HG03097 (cell line): ENCODE measurements around the gene TTC39C.
"Not testable (repeated sequence)": the region's sequence is repeated elsewhere in the genome, so short reads cannot be mapped to it uniquely, and the experiment has no call there.

Experiments used
- ATAC-seq: cut with Tn5 transposase; IDR thresholded peaks from one replicate; pipeline ENCODE4 v1.9.1; 2021; ENCODE audit not compliant: unreplicated experiment, low FRiP score

TTC39C gene

GRCh38 chr18:24048261-24048660 is 33.7 kb downstream of the TTC39C start:
- ATAC-seq: no peak

DNA sequence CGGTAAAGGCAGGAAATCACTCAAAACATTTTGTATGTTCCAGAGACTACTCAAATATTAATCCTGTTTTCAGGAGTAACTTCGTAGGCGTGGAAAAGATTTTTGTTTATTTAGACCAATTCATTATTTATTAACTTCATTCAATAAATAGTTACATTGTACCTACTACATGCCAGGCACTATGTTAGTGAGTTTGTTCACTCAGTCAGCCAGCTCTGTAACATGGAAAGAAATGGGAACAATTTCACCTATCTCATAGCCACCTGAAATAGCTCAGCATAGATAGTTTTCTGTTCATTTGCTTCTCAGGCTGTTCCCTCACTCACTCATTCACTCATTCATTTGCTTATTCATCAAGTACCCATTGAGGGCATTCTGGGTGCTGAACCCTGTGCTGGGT is 34.6 kb downstream of the TTC39C start:
- no peak for ATAC-seq

DNA sequence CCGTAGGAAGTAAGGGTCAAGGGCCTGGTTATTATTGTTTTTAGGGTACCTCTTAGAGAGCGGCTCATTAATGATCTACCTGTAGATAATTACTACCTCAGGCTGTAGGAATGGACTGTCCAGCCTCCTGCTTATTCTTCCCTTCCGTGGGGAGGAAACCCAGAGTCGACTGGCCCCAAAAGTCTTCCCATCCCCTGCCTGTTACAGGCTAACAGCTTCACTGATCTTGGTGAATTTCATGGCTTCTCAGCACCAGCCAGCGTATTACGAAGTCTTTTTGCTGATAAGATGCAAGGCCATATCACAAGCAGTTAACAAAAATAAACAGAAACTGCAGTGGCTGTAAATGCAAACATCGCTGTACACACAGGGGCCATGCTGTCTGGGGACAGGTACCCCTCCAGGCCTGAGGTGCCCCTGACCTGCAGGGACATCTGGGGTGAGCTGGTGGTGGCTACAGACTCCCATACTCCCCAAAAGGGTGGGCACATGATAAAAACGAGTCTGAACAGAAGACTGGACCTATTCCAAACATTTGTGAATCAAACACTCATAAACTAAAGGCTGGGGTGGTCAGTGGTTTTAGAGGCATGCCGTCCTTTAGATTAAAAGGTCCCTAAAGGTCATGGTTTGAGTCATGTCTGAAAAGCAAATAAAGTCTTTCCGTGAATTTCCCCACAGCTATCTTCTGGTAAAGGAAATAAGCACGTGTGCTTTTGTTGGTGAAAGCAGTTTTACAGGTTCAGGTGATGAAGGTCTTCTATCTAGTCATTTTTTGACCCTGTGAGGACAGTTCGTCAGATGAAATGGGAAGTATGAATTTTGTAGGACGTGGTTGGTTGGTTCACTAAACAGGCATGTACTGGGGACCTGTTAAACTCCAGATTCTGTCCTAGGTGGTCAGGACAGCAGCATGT is 36.7 kb downstream of the TTC39C start:
- ATAC-seq: no peak

- ATAC-seq: no peak
Observed at GRCh38 chr18:24052053-24052452, 37.5 kb downstream of the TTC39C start.

DNA sequence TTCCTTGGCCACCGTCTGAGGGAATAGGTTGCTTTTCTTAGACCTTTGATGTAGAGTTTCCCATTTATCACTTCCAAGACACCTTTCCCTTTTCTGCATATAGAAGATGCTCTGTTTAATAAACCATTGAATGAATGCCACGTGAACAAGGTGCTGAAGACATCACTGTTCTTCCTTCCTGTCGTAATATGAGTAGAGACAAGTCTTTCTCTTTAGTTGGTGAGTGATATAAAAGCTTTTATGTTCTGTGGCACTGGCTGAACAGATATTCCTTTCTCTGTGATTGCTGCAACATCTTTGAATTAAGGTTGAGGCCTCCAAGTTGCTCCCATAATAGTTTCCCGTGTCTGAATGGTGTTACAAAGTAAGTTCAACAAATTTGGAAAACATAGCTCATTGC is 38.7 kb downstream of the TTC39C start:
- no peak for ATAC-seq

DNA sequence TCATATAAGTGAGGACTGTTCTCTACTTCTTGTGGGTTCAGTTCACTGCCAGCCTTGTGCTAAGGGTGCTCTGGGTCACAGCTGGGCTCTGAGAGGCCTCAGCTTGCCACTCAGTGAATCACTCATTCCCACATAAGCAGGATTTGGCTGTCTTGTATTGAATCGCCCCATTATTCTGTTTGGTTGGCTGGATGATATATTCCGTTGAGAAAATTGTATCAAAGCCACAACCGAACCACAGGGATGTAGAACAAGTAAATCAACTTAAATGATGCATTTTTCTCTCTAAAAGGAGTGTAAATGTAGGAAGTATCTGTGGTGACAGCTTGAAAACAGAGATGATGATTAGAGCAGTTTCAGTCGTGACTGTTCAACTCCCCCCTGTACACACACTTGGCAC is 39.6 kb downstream of the TTC39C start:
- no peak for ATAC-seq

DNA sequence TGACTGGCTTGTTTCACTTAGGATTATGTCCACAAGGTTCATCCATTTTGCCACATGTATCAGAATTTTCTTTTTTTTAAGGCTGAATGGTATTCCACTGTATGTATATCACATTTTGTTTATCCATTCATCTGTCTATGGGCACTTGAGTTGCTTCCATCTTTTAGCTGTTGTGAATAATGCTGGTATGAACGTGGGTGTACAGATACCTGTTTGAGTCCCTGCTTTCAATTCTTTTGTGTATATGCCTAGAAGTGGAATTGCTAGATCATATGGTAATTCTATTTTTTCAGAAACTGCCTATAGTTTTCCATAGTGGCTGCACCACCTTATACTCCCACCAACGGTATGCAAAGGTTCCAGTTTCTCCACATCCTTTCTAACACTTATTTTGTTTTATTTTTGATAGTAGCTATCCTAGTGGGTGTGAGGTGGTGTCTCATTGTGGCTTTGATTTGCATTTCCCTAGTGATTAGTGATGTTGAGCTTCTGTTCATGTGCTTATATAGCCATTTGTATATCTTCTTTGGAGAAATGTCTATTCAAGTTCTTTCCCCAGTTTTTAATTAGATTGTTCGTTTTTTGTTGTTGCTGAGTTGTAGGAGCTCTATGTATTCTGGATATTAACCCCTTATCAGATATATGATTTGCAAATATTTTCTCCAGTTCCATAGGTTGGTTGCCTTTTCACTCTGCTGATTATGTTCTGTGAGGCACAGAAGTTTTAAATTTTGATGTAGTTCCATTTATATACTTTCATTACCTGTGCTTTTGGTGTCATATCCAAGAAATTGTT is 40.7 kb downstream of the TTC39C start:
- no peak for ATAC-seq

DNA sequence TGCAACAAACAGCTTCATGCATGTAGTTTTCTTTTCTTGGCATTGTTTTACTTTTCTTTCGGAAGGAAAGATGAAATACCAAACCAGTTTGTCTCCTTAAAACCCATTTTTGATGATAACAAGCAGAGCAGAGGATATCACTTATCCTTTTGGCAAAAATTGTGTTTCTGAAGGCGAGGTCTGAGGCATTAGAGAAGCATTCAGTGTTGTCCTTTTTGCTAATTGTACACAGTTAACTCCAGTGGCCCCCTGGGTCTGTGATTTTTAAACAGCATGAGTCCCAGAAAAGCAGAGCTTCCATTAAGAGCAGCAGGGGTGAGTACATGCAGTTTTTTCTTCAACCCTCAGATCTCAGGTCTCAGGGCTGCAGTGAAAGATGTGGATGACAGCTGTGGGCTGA is 41.3 kb downstream of the TTC39C start:
- no peak for ATAC-seq

- ATAC-seq: no peak
Observed at GRCh38 chr18:24056506-24056905, 42.0 kb downstream of the TTC39C start.

- ATAC-seq: no peak
Observed at GRCh38 chr18:24057804-24058203, 43.2 kb downstream of the TTC39C start.

GRCh38 chr18:24059385-24059784 is 44.8 kb downstream of the TTC39C start:
- ATAC-seq: not testable (repeated sequence)

DNA sequence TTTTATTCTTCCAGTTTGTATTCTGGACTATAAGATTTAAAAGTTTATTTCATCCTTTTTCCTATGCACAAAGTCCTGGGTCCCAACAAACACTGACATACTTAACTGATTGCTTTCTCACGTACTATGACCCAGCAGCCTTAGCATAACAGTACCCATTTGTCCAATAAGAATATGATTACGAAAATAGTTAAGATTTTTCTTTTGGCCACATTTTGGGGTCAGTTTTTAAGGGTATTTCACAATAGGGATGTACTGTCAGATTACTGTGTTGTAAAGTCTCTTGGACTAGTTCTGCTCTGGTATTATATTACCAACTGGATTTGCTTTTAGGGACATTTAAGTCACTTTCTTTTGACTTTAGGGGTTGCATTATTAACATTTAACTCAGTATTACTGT is 46.1 kb downstream of the TTC39C start:
- ATAC-seq: no peak

- ATAC-seq: no peak
Observed at GRCh38 chr18:24063121-24063731, 48.7 kb downstream of the TTC39C start.

GRCh38 chr18:24064391-24065100 is 50.0 kb downstream of the TTC39C start:
- no peak for ATAC-seq

DNA sequence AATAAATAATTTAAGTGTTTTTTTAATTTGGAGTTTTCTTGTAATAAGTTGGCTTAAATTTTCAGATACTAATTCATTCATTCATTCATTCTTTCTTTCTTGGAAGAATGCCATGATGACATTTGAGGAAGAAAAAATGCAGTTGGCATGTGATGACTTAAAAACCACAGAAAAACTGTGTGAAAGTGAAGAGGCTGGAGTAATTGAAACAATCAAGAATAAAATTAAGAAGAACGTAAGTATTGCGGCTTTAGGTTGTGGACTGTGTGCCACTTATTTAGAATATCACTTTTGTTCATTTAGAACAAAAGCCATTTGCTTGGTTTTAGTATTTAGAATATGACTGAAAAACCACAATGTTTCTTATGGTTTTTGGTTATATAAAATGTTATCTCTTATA is 51.4 kb downstream of the TTC39C start:
- ATAC-seq: no peak

- ATAC-seq: no peak
Observed at GRCh38 chr18:24068945-24069693, 54.6 kb downstream of the TTC39C start.

DNA sequence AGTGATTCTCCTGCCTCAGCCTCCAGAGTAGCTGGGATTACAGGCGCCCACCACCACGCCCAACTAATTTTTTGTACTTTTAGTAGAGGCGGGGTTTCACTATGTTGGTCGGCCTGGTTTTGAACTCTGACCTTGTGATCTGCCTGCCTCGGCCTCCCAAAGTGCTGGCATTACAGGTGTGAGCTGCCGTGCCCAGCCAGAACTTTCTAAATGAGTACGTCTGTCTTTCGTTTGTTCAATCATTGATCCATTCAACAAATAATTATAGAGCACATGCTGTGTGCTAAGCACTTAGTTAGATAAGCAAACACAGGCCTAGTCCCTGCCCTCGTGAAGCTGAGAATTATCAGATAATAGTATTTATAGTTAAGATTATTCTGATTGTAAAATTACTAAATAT is 56.5 kb downstream of the TTC39C start:
- ATAC-seq: no peak

DNA sequence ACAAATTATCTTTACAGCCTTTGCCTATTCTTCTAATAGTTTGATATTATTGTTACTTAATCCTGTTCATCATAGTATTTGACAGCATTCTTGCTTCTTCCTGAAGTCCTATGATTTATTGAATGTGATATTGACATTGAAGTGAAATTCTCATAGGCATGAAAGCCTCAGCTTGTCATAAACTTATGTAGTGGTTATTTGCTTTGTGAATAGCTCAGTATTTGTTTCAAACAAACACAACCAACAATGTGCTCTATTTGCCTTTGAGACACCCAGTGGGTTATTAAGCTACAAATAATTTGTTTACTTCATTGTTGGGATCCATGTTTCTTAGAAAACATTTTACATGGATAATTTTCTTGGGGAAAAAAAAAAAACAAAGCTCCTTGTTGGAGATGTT is 57.2 kb downstream of the TTC39C start:
- ATAC-seq: no peak

DNA sequence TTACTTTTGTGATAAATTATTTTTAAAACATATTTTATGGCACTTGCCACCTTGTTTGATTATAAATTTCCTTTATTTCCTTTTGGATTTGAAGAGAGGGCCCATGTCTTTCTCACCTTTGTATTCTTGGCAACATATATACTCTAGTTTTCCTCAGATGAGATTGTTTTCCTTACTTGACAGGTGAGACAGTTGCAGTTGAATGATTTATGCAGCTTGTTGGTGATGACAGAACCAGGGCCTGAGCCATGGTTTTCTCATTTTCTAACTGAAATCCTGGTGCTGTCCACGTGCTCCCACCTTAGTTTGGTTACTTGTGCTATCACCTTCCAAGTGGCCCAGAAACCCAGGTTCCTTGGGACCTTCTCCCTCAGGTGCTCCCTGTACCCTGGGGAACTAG is 58.2 kb downstream of the TTC39C start:
- no peak for ATAC-seq

- ATAC-seq: no peak
Observed at GRCh38 chr18:24073791-24074190, 59.2 kb downstream of the TTC39C start.
